GM12878 (cell line): Measurements from ENCODE around the gene FMN2. TPM values are rescaled to one million over a fixed set of nuclear protein-coding genes. Genes with fewer than 3 reads are reported as not detected.

Source experiments
- ATAC-seq: fragments of 200-7000 bp; cut with Tn5 transposase; 3 replicates; pipeline ENCODE4 v1.9.1; 2020; ENCODE audit warnings: mild to moderate bottlenecking, moderate library complexity
- BruUV-seq: library from RNA; stranded (reverse); fragments of 400-500 nt; replicated peaks from 2 replicates; lab custom pipeline; 2021; lab: Mats Ljungman, UMichigan
- CTCF ChIA-PET: fragments of 300-600 bp; sonication (Branson Sonifier 250); formaldehyde crosslinking; extraction: SDS; loops from one replicate; lab custom pipeline; 2021; ENCODE audit warnings: inconsistent platforms; lab: Yijun Ruan, JAX
- POLR2A ChIA-PET: fragments of 350-600 bp; formaldehyde crosslinking; extraction: SDS; loops from one replicate; lab custom pipeline; 2021; ENCODE audit warnings: inconsistent platforms; lab: Charles Lee
- RAD21 ChIA-PET: fragments of 300-600 bp; sonication (Branson Sonifier 250); formaldehyde crosslinking; loops from one replicate; lab custom pipeline; 2023; ENCODE audit warnings: antibody characterized with exemption; ENCODE audit not compliant: unreplicated experiment; lab: Charles Lee
- SMC1A ChIA-PET: fragments of 300-600 bp; sonication (Branson Sonifier 250); formaldehyde crosslinking; loops from one replicate; lab custom pipeline; 2023; ENCODE audit not compliant: unreplicated experiment, uncharacterized antibody; lab: Charles Lee
- DNase-seq: peaks from one replicate; pipeline ENCODE4 v3.0.0-alpha.2; 2011; ENCODE audit warnings: low read depth, low spot score
- FAIRE-seq: peaks from 3 replicates; lab custom pipeline; 2011; peaks lifted over from hg19 to GRCh38; lab: Jason Lieb, UNC
- H2AFZ ChIP-seq: 2 replicates; pipeline ENCODE4 v1.6.0; 2011; ENCODE audit warnings: low read depth, low read length, control low read depth; ENCODE audit not compliant: control insufficient read depth
- H3K27ac ChIP-seq: 2 replicates; pipeline ENCODE4 v1.5.1; 2011; ENCODE audit warnings: control low read depth; ENCODE audit not compliant: control insufficient read depth, insufficient read depth
- H3K27me3 ChIP-seq, 2 experiments: replicated peaks in 1 of 2; 2 replicates each; pipeline versions ENCODE4 v1.6.0 to v1.6.1; 2011; ENCODE audit warnings: low read length in 1 of 2; ENCODE audit not compliant: control insufficient read depth in 2 of 2, insufficient read depth in 2 of 2
- H3K36me3 ChIP-seq, 2 experiments: 2 replicates each; pipeline ENCODE4 v1.5.1; 2011; ENCODE audit warnings: low read length in 1 of 2; ENCODE audit not compliant: control insufficient read depth in 2 of 2, insufficient read depth in 2 of 2
- H3K4me1 ChIP-seq: 2 replicates; pipeline ENCODE4 v1.6.1; 2011; ENCODE audit warnings: mild to moderate bottlenecking, low read length, moderate library complexity, mixed read lengths; ENCODE audit not compliant: control insufficient read depth, insufficient read depth
- H3K4me2 ChIP-seq: 2 replicates; pipeline ENCODE4 v1.6.0; 2011; ENCODE audit warnings: control low read depth; ENCODE audit not compliant: control insufficient read depth, insufficient read depth
- H3K4me3 ChIP-seq: fragments of 200-600 bp; sonication (generic); 2 replicates; pipeline ENCODE4 v1.5.1; 2016
- H3K79me2 ChIP-seq: 2 replicates; pipeline ENCODE4 v1.6.0; 2011; ENCODE audit warnings: low read length; ENCODE audit not compliant: control insufficient read depth, insufficient read depth
- H3K9ac ChIP-seq: 2 replicates; pipeline ENCODE4 v1.8.0; 2011; ENCODE audit warnings: low read length, control low read depth, mixed read lengths; ENCODE audit not compliant: control insufficient read depth, insufficient read depth
- H3K9me3 ChIP-seq: replicated peaks from 3 replicates; pipeline ENCODE4 v1.5.1; 2011; ENCODE audit warnings: mild to moderate bottlenecking, low read length; ENCODE audit not compliant: control insufficient read depth, insufficient read depth
- H4K20me1 ChIP-seq: 2 replicates; pipeline ENCODE4 v1.6.0; 2011; ENCODE audit not compliant: control insufficient read depth, insufficient read depth
- ATF2 ChIP-seq: IDR thresholded peaks from 2 replicates; pipeline ENCODE4 v1.6.1; 2012; ENCODE audit warnings: low read length, inconsistent platforms
- CHD4 ChIP-seq: fragments of 200-600 bp; sonication (generic); IDR thresholded peaks from 2 replicates; pipeline ENCODE4 v1.6.1; 2016; ENCODE audit warnings: mild to moderate bottlenecking
- CTCF ChIP-seq, 3 experiments: IDR thresholded peaks in 2 of 3; conservative IDR thresholded peaks in 1 of 3; 2 replicates each; pipeline ENCODE4 v1.5.1; 2011; ENCODE audit warnings: low read depth in 3 of 3, low read length in 3 of 3, mild to moderate bottlenecking in 3 of 3, control low read depth in 2 of 3, moderate library complexity in 2 of 3, inconsistent platforms in 1 of 3, mixed read lengths in 1 of 3; ENCODE audit not compliant: control insufficient read depth in 2 of 3, insufficient read depth in 1 of 3; ENCODE audit errors: extremely low read depth in 1 of 3
- ESRRA ChIP-seq: IDR thresholded peaks from 2 replicates; pipeline ENCODE4 v1.6.1; 2012; ENCODE audit warnings: mild to moderate bottlenecking, low read length, improper control_type of control experiment
- SUPT20H ChIP-seq: IDR thresholded peaks from 2 replicates; pipeline ENCODE4 v1.6.1; 2011; ENCODE audit warnings: low read depth, mild to moderate bottlenecking, low read length, moderate library complexity, borderline replicate concordance; ENCODE audit not compliant: control insufficient read depth
- TCF12 ChIP-seq: IDR thresholded peaks from 2 replicates; pipeline ENCODE4 v1.6.1; 2011; ENCODE audit warnings: low read depth, mild to moderate bottlenecking, low read length
- in situ Hi-C: fragments of 300-500 bp; cut with MboI; formaldehyde crosslinking; loops from 9 replicates; pipeline ENCODE4 v1.14.3; 2018; ENCODE audit warnings: mixed read lengths
- intact Hi-C: fragments of 100-400 bp; cut with micrococcal nuclease; formaldehyde crosslinking; loops from one replicate; pipeline ENCODE4 v1.14.2; 2022; ENCODE audit not compliant: unreplicated experiment
- polyA plus RNA-seq, 11 experiments: library from polyadenylated mRNA; depleted of rRNA in 4 of 11; unstranded in 6 of 11; stranded (reverse) in 5 of 11; fragments of >200 nt; fragmentation: Nextera tagmentation in 4 of 11; fragmentation: Illumina TruSeq in 1 of 11; extraction: Ambion mirVana in 4 of 11; extraction: Trizol in 1 of 11; gene quantifications; 1 replicate in 1 of 11; 2 replicates in 10 of 11; pipeline versions ENCODE4 v1.2.1 to v1.2.3, GENCODE V29; 2011 to 2016; ENCODE audit warnings: inconsistent platforms in 2 of 11, missing spikeins in 2 of 11, low read depth in 1 of 11
- total RNA-seq, 4 experiments: library from RNA; depleted of rRNA in 3 of 4; stranded (reverse); fragments of >200 nt in 3 of 4; fragmentation: Illumina TruSeq in 1 of 4; extraction: Trizol in 1 of 4; gene quantifications; 2 replicates each; pipeline versions ENCODE4 v1.2.1 to v1.2.3, GENCODE V29; 2013 to 2021

Gene FMN2
- total and polyA plus RNA-seq, 10 of the 15 experiments (the other 5 are each of a cell fraction or from before 2014, with no cell fraction given), result 0.60 TPM; not detected in 9

- Histone ChIP-seq H3K4me3 (no peak overlapping the region), H3K4me1 (no peaks in the 10 kb centered on the region), H3K27me3 (no peaks in the 10 kb centered on the region), H3K27ac (no peak overlapping the region), H4K20me1 (no peaks in the 10 kb centered on the region), H3K9me3 (no peaks in the 10 kb centered on the region), H3K79me2 (no peaks in the 10 kb centered on the region), H3K4me2 (no peak overlapping the region), H3K36me3 (no peaks in the 10 kb centered on the region), H3K9ac (no peak overlapping the region), H2AFZ (no peak overlapping the region)
- in situ Hi-C loops (no loop called here), intact Hi-C loops (no loop called here)
- POLR2A ChIA-PET, result no interaction called here
- CTCF ChIA-PET, result interaction anchor here (0.6 to 2.9 kb wide), 3 partner anchors 13 to 56 kb away, joined by 3 to 9 read pairs (median 3); no protein-coding TSS in a partner anchor
- SMC1A ChIA-PET, result interaction anchor here (0.6 kb wide), 1 partner anchor 145 kb away, joined by 3 read pairs; no protein-coding TSS in a partner anchor
- ATAC-seq (no peak), FAIRE-seq (no peak), DNase-seq (no peak)
- RAD21 ChIA-PET, result no interaction called here
- BruUV-seq, result no TSS peak
- TF ChIP-seq CHD4 (no peak), CTCF (IDR thresholded peaks at IDR 0.05 in 2 of 3, conservative IDR thresholded peaks at IDR 0.05 in 1 of 3; ENCODE audit: control insufficient read depth in 2 of 3, extremely low read depth in 1 of 3, insufficient read depth in 1 of 3, low read depth in 3 of 3, low read length in 3 of 3) (no peak), SUPT20H (no peak), ATF2 (no peak), TCF12 (no peak), ESRRA (no peak)
Observed at GRCh38 chr1:240164742-240165141, 73.1 kb downstream of the FMN2 start.
